Lung (tissue), 16 donors: ENCODE results near the gene GOLGB1. TPM values are rescaled to one million over a fixed set of nuclear protein-coding genes. Genes with fewer than 3 reads are reported as not detected.
A peak's percentile ranks its signal among the peaks of the same experiment; 100 is the strongest.

Experiments used
- ATAC-seq: fragments of 200-7000 bp; cut with Tn5 transposase; one replicate; pipeline ENCODE4 v1.9.1; 2020; ENCODE audit warnings: moderate number of reproducible peaks; ENCODE audit not compliant: insufficient read depth, low FRiP score
- DNase-seq, 3 donors: peaks; one replicate each; pipeline ENCODE4 v3.0.0-alpha.2; 2013 to 2017
- H3K27ac ChIP-seq, 2 donors: one replicate each; pipeline ENCODE4 v1.5.1; 2013; ENCODE audit warnings: mild to moderate bottlenecking in 2 of 2, moderate library complexity in 2 of 2, control low read depth in 1 of 2, inconsistent platforms in 1 of 2, low read depth in 1 of 2, low read length in 1 of 2
- H3K27me3 ChIP-seq, 3 donors: one replicate each; pipeline ENCODE4 v1.5.1; 2013; ENCODE audit warnings: low read length in 2 of 3; ENCODE audit not compliant: control insufficient read depth in 3 of 3, insufficient read depth in 3 of 3
- H3K36me3 ChIP-seq, 4 donors: one replicate each; pipeline ENCODE4 v1.5.1; 2013; ENCODE audit warnings: low read length in 4 of 4, mild to moderate bottlenecking in 1 of 4, moderate library complexity in 1 of 4; ENCODE audit not compliant: control insufficient read depth in 4 of 4, insufficient read depth in 4 of 4
- H3K4me1 ChIP-seq, 5 donors: one replicate each; pipeline ENCODE4 v1.5.1; 2013; ENCODE audit warnings: low read length in 5 of 5, mild to moderate bottlenecking in 2 of 5, moderate library complexity in 1 of 5; ENCODE audit not compliant: control insufficient read depth in 5 of 5, insufficient read depth in 5 of 5
- H3K4me3 ChIP-seq: one replicate; pipeline ENCODE4 v1.5.1; 2013; ENCODE audit warnings: mild to moderate bottlenecking, control low read depth, moderate library complexity
- H3K9ac ChIP-seq, 2 donors: one replicate each; pipeline ENCODE4 v1.5.1; 2013; ENCODE audit warnings: low read length in 2 of 2, control low read depth in 1 of 2; ENCODE audit not compliant: insufficient read depth in 1 of 2
- H3K9me3 ChIP-seq, 4 donors: one replicate each; pipeline ENCODE4 v1.5.1; 2013; ENCODE audit warnings: low read length in 3 of 4, mild to moderate bottlenecking in 1 of 4, moderate library complexity in 1 of 4; ENCODE audit not compliant: control insufficient read depth in 4 of 4, insufficient read depth in 3 of 4
- WGBS, 2 donors: extraction: QIAGEN DNeasy Blood & Tissue Kit; methylation state at CpG; one replicate each; pipeline ENCODE4 v1.1.7; 2013; 5-methylcytosine and 5-hydroxymethylcytosine counted together
- long read RNA-seq, 5 donors: transcript quantifications; one replicate each; lab custom pipeline, GENCODE V29; 2026
- polyA plus RNA-seq, 2 donors: library from polyadenylated mRNA; stranded (reverse); fragments of 200-250 nt; gene quantifications; one replicate each; pipeline ENCODE4 v1.2.1, GENCODE V29; 2013
- total RNA-seq, 2 donors: library from RNA; depleted of rRNA in 1 of 2; stranded (reverse); fragments of >200 nt in 1 of 2; gene quantifications; one replicate each; pipeline ENCODE4 v1.2.1, GENCODE V29; 2014 to 2021
- TF ChIP-seq, protein P1 (sequence below): IDR thresholded peaks from 2 replicates; pipeline ENCODE4 v1.5.1; 2012; ENCODE audit warnings: mild to moderate bottlenecking; ENCODE audit errors: control extremely low read depth, extremely low read depth
- donor health status: control.
- donor health status: control.
- donor health status: Bipolar disorder and iron deficiency.
- donor health status: healthy.
- donor health status: DM: yes; HTN: yes; CAD: no.

The GOLGB1 gene
- 10 to 100 TPM; 49.9 to 92.8 TPM for total RNA-seq
- polyA plus RNA-seq, result 10 to 100 TPM; 11.6 to 12.3 TPM
- long read RNA-seq, donor 1, partial matches to known transcripts, result 28 of 28 reads
- long read RNA-seq, donor 1, other reads (novel, unspliced or antisense), result 0 of 28 reads
- long read RNA-seq, donor 2, partial matches to known transcripts, result 19 of 19 reads
- long read RNA-seq, donor 2, other reads (novel, unspliced or antisense), result 0 of 19 reads
- long read RNA-seq, donor 3, partial matches to known transcripts, result 7 of 7 reads
- long read RNA-seq, donor 3, other reads (novel, unspliced or antisense), result 0 of 7 reads
- long read RNA-seq, donor 4, partial matches to known transcripts, result 5 of 7 reads
- long read RNA-seq, donor 4, other reads (novel, unspliced or antisense), result 0 of 7 reads
- long read RNA-seq, donor 5, partial matches to known transcripts, result 87 of 88 reads
- long read RNA-seq, donor 5, other reads (novel, unspliced or antisense), result 0 of 88 reads

GRCh38 chr3:121749276-121750086 is at the start of gene GOLGB1:
GOLGB1 (minus strand) TSS chr3:121749741; CDS start chr3:121730971, 18,770 bp downstream.
- Histone ChIP-seq H3K9ac (peak within 1 kb of the TSS; percentile 89 to 96), H3K36me3 (no peaks in the 10 kb centered on the region), H3K27me3 (peaks cover 0 to 4% (median 3%) of the 10 kb centered on the region in 3 donors), H3K9me3 (no peaks in the 10 kb centered on the region), H3K4me3 (peak within 1 kb of the TSS; percentile 92), H3K4me1 (peaks cover 0 to 22% (median 9%) of the 10 kb centered on the region in 5 donors), H3K27ac (peak within 1 kb of the TSS; percentile 94 to 100)
- ATAC-seq (peak; percentile 96), DNase-seq (peak; percentile 96 to 99 (median 99))
- WGBS, 2 donors, result 0 to 1% methylated on average over 51 of the region's 51 CpGs
- TF ChIP-seq, protein P1, sequence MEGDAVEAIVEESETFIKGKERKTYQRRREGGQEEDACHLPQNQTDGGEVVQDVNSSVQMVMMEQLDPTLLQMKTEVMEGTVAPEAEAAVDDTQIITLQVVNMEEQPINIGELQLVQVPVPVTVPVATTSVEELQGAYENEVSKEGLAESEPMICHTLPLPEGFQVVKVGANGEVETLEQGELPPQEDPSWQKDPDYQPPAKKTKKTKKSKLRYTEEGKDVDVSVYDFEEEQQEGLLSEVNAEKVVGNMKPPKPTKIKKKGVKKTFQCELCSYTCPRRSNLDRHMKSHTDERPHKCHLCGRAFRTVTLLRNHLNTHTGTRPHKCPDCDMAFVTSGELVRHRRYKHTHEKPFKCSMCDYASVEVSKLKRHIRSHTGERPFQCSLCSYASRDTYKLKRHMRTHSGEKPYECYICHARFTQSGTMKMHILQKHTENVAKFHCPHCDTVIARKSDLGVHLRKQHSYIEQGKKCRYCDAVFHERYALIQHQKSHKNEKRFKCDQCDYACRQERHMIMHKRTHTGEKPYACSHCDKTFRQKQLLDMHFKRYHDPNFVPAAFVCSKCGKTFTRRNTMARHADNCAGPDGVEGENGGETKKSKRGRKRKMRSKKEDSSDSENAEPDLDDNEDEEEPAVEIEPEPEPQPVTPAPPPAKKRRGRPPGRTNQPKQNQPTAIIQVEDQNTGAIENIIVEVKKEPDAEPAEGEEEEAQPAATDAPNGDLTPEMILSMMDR, result no peak

DNA sequence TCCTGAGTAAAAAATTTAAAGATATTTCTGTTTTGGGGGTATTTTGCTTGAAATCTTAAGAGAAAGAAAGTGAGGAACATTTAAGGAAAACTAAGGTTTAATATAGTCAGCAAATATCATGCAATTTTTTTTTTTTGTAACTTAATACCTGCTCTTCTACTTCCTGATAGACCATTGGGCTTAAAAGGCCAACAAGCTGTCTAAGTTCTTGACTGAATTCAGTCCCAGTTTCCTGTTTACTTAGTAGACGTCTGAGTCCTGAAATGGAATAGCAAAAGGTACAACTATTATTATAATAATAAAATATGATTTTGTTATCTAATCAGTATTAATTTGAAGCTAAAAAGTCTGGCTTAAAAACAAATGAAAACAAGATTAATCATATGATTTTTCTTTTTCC is 47.4 kb upstream of the GOLGB1 start:
- H3K27ac ChIP-seq, result no peak overlapping the region
- peaks cover 0 to 7% (median 3%) of the 10 kb centered on the region in 4 donors for H3K36me3 ChIP-seq
- no peaks in the 10 kb centered on the region for H3K4me1 ChIP-seq
- no peaks in the 10 kb centered on the region for H3K9me3 ChIP-seq
- no peak overlapping the region for H3K4me3 ChIP-seq
- no peak overlapping the region for H3K9ac ChIP-seq
- 29 to 53% methylated on average over 1 of the region's 1 CpG for WGBS, 2 donors
- TF ChIP-seq, protein P1, result no peak
- no peaks in the 10 kb centered on the region for H3K27me3 ChIP-seq
- no peak for DNase-seq
- no peak for ATAC-seq

DNA sequence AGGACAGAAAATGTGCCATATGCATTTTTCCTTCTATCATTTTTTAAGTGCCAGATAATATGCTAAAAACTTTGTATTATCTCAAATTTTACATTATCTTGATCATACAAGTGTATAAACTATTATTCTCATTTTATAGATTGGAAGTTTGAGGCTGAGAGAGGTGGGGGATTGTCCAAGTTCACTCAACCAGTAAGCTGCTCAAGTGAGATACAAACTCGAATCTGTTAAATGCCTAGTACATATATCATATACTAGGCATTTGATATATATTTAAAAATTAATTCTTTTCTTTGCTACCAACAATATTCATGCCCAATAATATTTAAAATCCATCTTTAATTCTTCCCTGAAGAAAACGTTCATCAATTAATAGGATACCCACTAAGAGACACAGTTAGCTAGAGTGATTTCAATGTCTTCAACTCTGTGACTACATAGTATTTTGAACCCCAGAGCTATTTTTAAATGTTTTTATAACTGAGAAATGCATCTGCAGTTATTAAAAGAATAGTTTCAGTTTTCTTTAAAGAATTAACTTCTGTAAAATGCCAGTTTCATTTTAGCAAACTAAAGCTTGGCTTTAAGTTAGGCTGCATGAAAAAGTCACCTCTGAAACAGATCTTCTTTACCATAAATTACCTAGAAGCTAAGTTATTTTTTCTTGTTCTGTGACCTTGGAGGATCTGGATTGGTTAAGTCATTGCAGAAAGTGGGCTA is 44.9 kb upstream of the GOLGB1 start:
- H3K9ac ChIP-seq, result no peak overlapping the region
- no peak overlapping the region for H3K4me3 ChIP-seq
- TF ChIP-seq, protein P1, result no peak
- 96% methylated on average over 2 of the region's 2 CpGs for WGBS, 2 donors
- H3K9me3 ChIP-seq, result no peaks in the 10 kb centered on the region
- peaks cover 0 to 12% (median 7%) of the 10 kb centered on the region in 4 donors for H3K36me3 ChIP-seq
- no peak for DNase-seq
- H3K4me1 ChIP-seq, result no peaks in the 10 kb centered on the region
- no peak overlapping the region for H3K27ac ChIP-seq
- ATAC-seq, result no peak
- H3K27me3 ChIP-seq, result no peaks in the 10 kb centered on the region
